ENCODE results near the gene AXIN1. TPM values are rescaled to one million over a fixed set of nuclear protein-coding genes. Genes with fewer than 3 reads are reported as not detected.

Gene AXIN1
- total and polyA plus RNA-seq, 9 of the 15 experiments (the other 6 are each of a cell fraction or from before 2014, with no cell fraction given), result 0.42 to 58.0 (median 25.9) TPM

GRCh38 chr16:350203-350602 lies 2.3 kb downstream of the AXIN1 start (continued):
- no peak for TF ChIP-seq PHF8 (IDR thresholded peaks at IDR 0.05; ENCODE audit: borderline replicate concordance, low read length)
- no peak for TF ChIP-seq ZNF407 (IDR thresholded peaks at IDR 0.05; ENCODE audit: low read depth)
- TF ChIP-seq MAFF (IDR thresholded peaks at IDR 0.05; ENCODE audit: low read length), result no peak
- no peak for TF ChIP-seq IRF2 (CRISPR knock-in tag; IDR thresholded peaks at IDR 0.05)
- TF ChIP-seq SNIP1 (IDR thresholded peaks at IDR 0.05; ENCODE audit: low read depth), result no peak
- TF ChIP-seq NCOA4 (IDR thresholded peaks at IDR 0.05; ENCODE audit: partially characterized antibody), result no peak
- TF ChIP-seq HDGF (IDR thresholded peaks at IDR 0.05), result no peak

Measured in K562 (cell line).